GM12878 (cell line): ENCODE results near the gene GTPBP4.

Experiments used
- BHLHE40 ChIP-seq, 2 experiments: fragments of 450-650 bp in 1 of 2; IDR thresholded peaks; 2 replicates each; pipeline ENCODE4 v1.6.1; 2011 to 2017; ENCODE audit warnings: low read depth in 2 of 2, borderline replicate concordance in 1 of 2, improper control_type of control experiment in 1 of 2, low read length in 1 of 2, mild to moderate bottlenecking in 1 of 2
- GABPA ChIP-seq: IDR thresholded peaks from 2 replicates; pipeline ENCODE4 v1.6.1; 2014; ENCODE audit warnings: antibody characterized with exemption, low read depth, mild to moderate bottlenecking, inconsistent platforms
- MXI1 ChIP-seq: fragments of 150-350 bp; IDR thresholded peaks from 2 replicates; pipeline ENCODE4 v1.6.1; 2011; ENCODE audit warnings: low read depth, mild to moderate bottlenecking, inconsistent platforms, low read length, improper control_type of control experiment
- NFIC ChIP-seq: IDR thresholded peaks from 2 replicates; pipeline ENCODE4 v1.6.1; 2012; ENCODE audit warnings: low read depth, mild to moderate bottlenecking, inconsistent platforms, low read length, moderate library complexity
- SREBF2 ChIP-seq: IDR thresholded peaks from 2 replicates; pipeline ENCODE4 v1.6.1; 2012; ENCODE audit warnings: mild to moderate bottlenecking, low read length
- TCF12 ChIP-seq: IDR thresholded peaks from 2 replicates; pipeline ENCODE4 v1.6.1; 2011; ENCODE audit warnings: low read depth, mild to moderate bottlenecking, low read length
- TF ChIP-seq, protein P1 (sequence below), 3 experiments: IDR thresholded peaks in 2 of 3; conservative IDR thresholded peaks in 1 of 3; 2 replicates each; pipeline ENCODE4 v1.5.1; 2011; ENCODE audit warnings: low read depth in 3 of 3, low read length in 3 of 3, mild to moderate bottlenecking in 3 of 3, control low read depth in 2 of 3, moderate library complexity in 2 of 3, inconsistent platforms in 1 of 3, mixed read lengths in 1 of 3; ENCODE audit not compliant: control insufficient read depth in 2 of 3, insufficient read depth in 1 of 3; ENCODE audit errors: extremely low read depth in 1 of 3
- TF ChIP-seq, protein P2 (sequence below): IDR thresholded peaks from 2 replicates; pipeline ENCODE4 v1.6.1; 2011; ENCODE audit warnings: low read depth, mild to moderate bottlenecking, low read length, moderate library complexity, borderline replicate concordance; ENCODE audit errors: extremely low read depth
- TF ChIP-seq, protein P3 (sequence below): fragments of 450-650 bp; formaldehyde crosslinking; IDR thresholded peaks from 2 replicates; pipeline ENCODE4 v1.4.0; 2022; ENCODE audit warnings: mild to moderate bottlenecking, moderate library complexity
- TF ChIP-seq, protein P4 (sequence below): IDR thresholded peaks from 2 replicates; pipeline ENCODE4 v1.6.1; 2012; ENCODE audit warnings: low read depth, low read length, improper control_type of control experiment

- no peak for TF ChIP-seq TCF12
- TF ChIP-seq, protein P1, sequence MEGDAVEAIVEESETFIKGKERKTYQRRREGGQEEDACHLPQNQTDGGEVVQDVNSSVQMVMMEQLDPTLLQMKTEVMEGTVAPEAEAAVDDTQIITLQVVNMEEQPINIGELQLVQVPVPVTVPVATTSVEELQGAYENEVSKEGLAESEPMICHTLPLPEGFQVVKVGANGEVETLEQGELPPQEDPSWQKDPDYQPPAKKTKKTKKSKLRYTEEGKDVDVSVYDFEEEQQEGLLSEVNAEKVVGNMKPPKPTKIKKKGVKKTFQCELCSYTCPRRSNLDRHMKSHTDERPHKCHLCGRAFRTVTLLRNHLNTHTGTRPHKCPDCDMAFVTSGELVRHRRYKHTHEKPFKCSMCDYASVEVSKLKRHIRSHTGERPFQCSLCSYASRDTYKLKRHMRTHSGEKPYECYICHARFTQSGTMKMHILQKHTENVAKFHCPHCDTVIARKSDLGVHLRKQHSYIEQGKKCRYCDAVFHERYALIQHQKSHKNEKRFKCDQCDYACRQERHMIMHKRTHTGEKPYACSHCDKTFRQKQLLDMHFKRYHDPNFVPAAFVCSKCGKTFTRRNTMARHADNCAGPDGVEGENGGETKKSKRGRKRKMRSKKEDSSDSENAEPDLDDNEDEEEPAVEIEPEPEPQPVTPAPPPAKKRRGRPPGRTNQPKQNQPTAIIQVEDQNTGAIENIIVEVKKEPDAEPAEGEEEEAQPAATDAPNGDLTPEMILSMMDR (IDR thresholded peaks at IDR 0.05 in 2 of 3, conservative IDR thresholded peaks at IDR 0.05 in 1 of 3; ENCODE audit: control insufficient read depth in 2 of 3, extremely low read depth in 1 of 3, insufficient read depth in 1 of 3, low read depth in 3 of 3, low read length in 3 of 3) = no peak
- TF ChIP-seq, protein P2, sequence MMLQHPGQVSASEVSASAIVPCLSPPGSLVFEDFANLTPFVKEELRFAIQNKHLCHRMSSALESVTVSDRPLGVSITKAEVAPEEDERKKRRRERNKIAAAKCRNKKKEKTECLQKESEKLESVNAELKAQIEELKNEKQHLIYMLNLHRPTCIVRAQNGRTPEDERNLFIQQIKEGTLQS = no peak
- TF ChIP-seq GABPA = peak; percentile 97
- peak; percentile 29 to 78; a peak in 3 of 4 replicates for TF ChIP-seq BHLHE40 (IDR thresholded peaks at IDR 0.05; ENCODE audit: borderline replicate concordance in 1 of 2, low read depth in 2 of 2, low read length in 1 of 2)
- TF ChIP-seq NFIC = no peak
- TF ChIP-seq, protein P3, sequence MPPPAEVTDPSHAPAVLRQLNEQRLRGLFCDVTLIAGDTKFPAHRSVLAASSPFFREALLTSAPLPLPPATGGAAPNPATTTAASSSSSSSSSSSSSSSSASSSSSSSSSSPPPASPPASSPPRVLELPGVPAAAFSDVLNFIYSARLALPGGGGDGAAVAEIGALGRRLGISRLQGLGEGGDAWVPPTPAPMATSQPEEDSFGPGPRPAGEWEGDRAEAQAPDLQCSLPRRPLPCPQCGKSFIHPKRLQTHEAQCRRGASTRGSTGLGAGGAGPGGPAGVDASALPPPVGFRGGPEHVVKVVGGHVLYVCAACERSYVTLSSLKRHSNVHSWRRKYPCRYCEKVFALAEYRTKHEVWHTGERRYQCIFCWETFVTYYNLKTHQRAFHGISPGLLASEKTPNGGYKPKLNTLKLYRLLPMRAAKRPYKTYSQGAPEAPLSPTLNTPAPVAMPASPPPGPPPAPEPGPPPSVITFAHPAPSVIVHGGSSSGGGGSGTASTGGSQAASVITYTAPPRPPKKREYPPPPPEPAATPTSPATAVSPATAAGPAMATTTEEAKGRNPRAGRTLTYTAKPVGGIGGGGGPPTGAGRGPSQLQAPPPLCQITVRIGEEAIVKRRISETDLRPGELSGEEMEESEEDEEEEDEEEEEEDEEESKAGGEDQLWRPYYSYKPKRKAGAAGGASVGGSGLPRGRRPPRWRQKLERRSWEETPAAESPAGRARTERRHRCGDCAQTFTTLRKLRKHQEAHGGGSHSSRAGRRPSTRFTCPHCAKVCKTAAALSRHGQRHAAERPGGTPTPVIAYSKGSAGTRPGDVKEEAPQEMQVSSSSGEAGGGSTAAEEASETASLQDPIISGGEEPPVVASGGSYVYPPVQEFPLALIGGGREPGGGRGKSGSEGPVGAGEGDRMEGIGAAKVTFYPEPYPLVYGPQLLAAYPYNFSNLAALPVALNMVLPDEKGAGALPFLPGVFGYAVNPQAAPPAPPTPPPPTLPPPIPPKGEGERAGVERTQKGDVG (CRISPR knock-in tag) = no peak
- TF ChIP-seq, protein P4, sequence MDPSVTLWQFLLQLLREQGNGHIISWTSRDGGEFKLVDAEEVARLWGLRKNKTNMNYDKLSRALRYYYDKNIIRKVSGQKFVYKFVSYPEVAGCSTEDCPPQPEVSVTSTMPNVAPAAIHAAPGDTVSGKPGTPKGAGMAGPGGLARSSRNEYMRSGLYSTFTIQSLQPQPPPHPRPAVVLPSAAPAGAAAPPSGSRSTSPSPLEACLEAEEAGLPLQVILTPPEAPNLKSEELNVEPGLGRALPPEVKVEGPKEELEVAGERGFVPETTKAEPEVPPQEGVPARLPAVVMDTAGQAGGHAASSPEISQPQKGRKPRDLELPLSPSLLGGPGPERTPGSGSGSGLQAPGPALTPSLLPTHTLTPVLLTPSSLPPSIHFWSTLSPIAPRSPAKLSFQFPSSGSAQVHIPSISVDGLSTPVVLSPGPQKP = peak; percentile 88
- peak; percentile 52; the same call in 1 of the 2 replicates for TF ChIP-seq SREBF2
- TF ChIP-seq MXI1 = no peak
Observed at GRCh38 chr10:1056326-1057105, 68.3 kb downstream of the GTPBP4 start, which contains the start of gene WDR37.
